GM12878 (cell line): ENCODE data around the gene GPR137B. TPM values are rescaled to one million over a fixed set of nuclear protein-coding genes. Genes with fewer than 3 reads are reported as not detected.

Experiments
- ATAC-seq: fragments of 200-7000 bp; cut with Tn5 transposase; 3 replicates; pipeline ENCODE4 v1.9.1; 2020; ENCODE audit warnings: mild to moderate bottlenecking, moderate library complexity
- BruUV-seq: library from RNA; stranded (reverse); fragments of 400-500 nt; replicated peaks from 2 replicates; lab custom pipeline; 2021; lab: Mats Ljungman, UMichigan
- CTCF ChIA-PET: fragments of 300-600 bp; sonication (Branson Sonifier 250); formaldehyde crosslinking; extraction: SDS; loops from one replicate; lab custom pipeline; 2021; ENCODE audit warnings: inconsistent platforms; lab: Yijun Ruan, JAX
- POLR2A ChIA-PET: fragments of 350-600 bp; formaldehyde crosslinking; extraction: SDS; loops from one replicate; lab custom pipeline; 2021; ENCODE audit warnings: inconsistent platforms; lab: Charles Lee
- RAD21 ChIA-PET: fragments of 300-600 bp; sonication (Branson Sonifier 250); formaldehyde crosslinking; loops from one replicate; lab custom pipeline; 2023; ENCODE audit warnings: antibody characterized with exemption; ENCODE audit not compliant: unreplicated experiment; lab: Charles Lee
- SMC1A ChIA-PET: fragments of 300-600 bp; sonication (Branson Sonifier 250); formaldehyde crosslinking; loops from one replicate; lab custom pipeline; 2023; ENCODE audit not compliant: unreplicated experiment, uncharacterized antibody; lab: Charles Lee
- DNase-seq: peaks from one replicate; pipeline ENCODE4 v3.0.0-alpha.2; 2011; ENCODE audit warnings: low read depth, low spot score
- FAIRE-seq: peaks from 3 replicates; lab custom pipeline; 2011; peaks lifted over from hg19 to GRCh38; lab: Jason Lieb, UNC
- H2AFZ ChIP-seq: 2 replicates; pipeline ENCODE4 v1.6.0; 2011; ENCODE audit warnings: low read depth, low read length, control low read depth; ENCODE audit not compliant: control insufficient read depth
- H3K27ac ChIP-seq: 2 replicates; pipeline ENCODE4 v1.5.1; 2011; ENCODE audit warnings: control low read depth; ENCODE audit not compliant: control insufficient read depth, insufficient read depth
- H3K27me3 ChIP-seq, 2 experiments: replicated peaks in 1 of 2; 2 replicates each; pipeline versions ENCODE4 v1.6.0 to v1.6.1; 2011; ENCODE audit warnings: low read length in 1 of 2; ENCODE audit not compliant: control insufficient read depth in 2 of 2, insufficient read depth in 2 of 2
- H3K36me3 ChIP-seq, 2 experiments: 2 replicates each; pipeline ENCODE4 v1.5.1; 2011; ENCODE audit warnings: low read length in 1 of 2; ENCODE audit not compliant: control insufficient read depth in 2 of 2, insufficient read depth in 2 of 2
- H3K4me1 ChIP-seq: 2 replicates; pipeline ENCODE4 v1.6.1; 2011; ENCODE audit warnings: mild to moderate bottlenecking, low read length, moderate library complexity, mixed read lengths; ENCODE audit not compliant: control insufficient read depth, insufficient read depth
- H3K4me2 ChIP-seq: 2 replicates; pipeline ENCODE4 v1.6.0; 2011; ENCODE audit warnings: control low read depth; ENCODE audit not compliant: control insufficient read depth, insufficient read depth
- H3K4me3 ChIP-seq: fragments of 200-600 bp; sonication (generic); 2 replicates; pipeline ENCODE4 v1.5.1; 2016
- H3K79me2 ChIP-seq: 2 replicates; pipeline ENCODE4 v1.6.0; 2011; ENCODE audit warnings: low read length; ENCODE audit not compliant: control insufficient read depth, insufficient read depth
- H3K9ac ChIP-seq: 2 replicates; pipeline ENCODE4 v1.8.0; 2011; ENCODE audit warnings: low read length, control low read depth, mixed read lengths; ENCODE audit not compliant: control insufficient read depth, insufficient read depth
- H3K9me3 ChIP-seq: replicated peaks from 3 replicates; pipeline ENCODE4 v1.5.1; 2011; ENCODE audit warnings: mild to moderate bottlenecking, low read length; ENCODE audit not compliant: control insufficient read depth, insufficient read depth
- H4K20me1 ChIP-seq: 2 replicates; pipeline ENCODE4 v1.6.0; 2011; ENCODE audit not compliant: control insufficient read depth, insufficient read depth
- BACH1 ChIP-seq: fragments of 450-650 bp; IDR thresholded peaks from 2 replicates; pipeline ENCODE4 v1.6.1; 2017; ENCODE audit warnings: mild to moderate bottlenecking, borderline replicate concordance
- FOXM1 ChIP-seq: IDR thresholded peaks from 2 replicates; pipeline ENCODE4 v1.6.1; 2012; ENCODE audit warnings: low read depth, mild to moderate bottlenecking, inconsistent platforms, low read length, moderate library complexity
- IKZF2 ChIP-seq, 2 experiments: fragments of 450-650 bp; IDR thresholded peaks; 2 replicates each; pipeline ENCODE4 v1.6.1; 2017; ENCODE audit warnings: mild to moderate bottlenecking in 2 of 2, moderate library complexity in 2 of 2
- MXI1 ChIP-seq: fragments of 150-350 bp; IDR thresholded peaks from 2 replicates; pipeline ENCODE4 v1.6.1; 2011; ENCODE audit warnings: low read depth, mild to moderate bottlenecking, inconsistent platforms, low read length, improper control_type of control experiment
- MYC ChIP-seq: IDR thresholded peaks from 2 replicates; pipeline ENCODE4 v1.6.1; 2011; ENCODE audit warnings: mild to moderate bottlenecking, low read length, moderate library complexity, inconsistent platforms; ENCODE audit not compliant: insufficient read depth, insufficient replicate concordance, insufficient read length, severe bottlenecking
- SKIL ChIP-seq: fragments of 450-650 bp; IDR thresholded peaks from 2 replicates; pipeline ENCODE4 v1.6.1; 2017; ENCODE audit warnings: mild to moderate bottlenecking, low read depth, inconsistent platforms; ENCODE audit not compliant: poor library complexity, severe bottlenecking
- SMARCA5 ChIP-seq: fragments of 450-650 bp; IDR thresholded peaks from 2 replicates; pipeline ENCODE4 v1.6.1; 2017; ENCODE audit warnings: mild to moderate bottlenecking
- SRF ChIP-seq, 2 experiments: IDR thresholded peaks; 2 replicates each; pipeline ENCODE4 v1.6.1; 2011; ENCODE audit warnings: low read depth in 2 of 2, low read length in 2 of 2, mild to moderate bottlenecking in 1 of 2, moderate library complexity in 1 of 2
- YY1 ChIP-seq: IDR thresholded peaks from 2 replicates; pipeline ENCODE4 v1.6.1; 2011; ENCODE audit warnings: low read depth, mild to moderate bottlenecking, low read length
- ZBED1 ChIP-seq: IDR thresholded peaks from 2 replicates; pipeline ENCODE4 v1.6.1; 2016; ENCODE audit warnings: borderline replicate concordance
- ZBTB33 ChIP-seq: fragments of 450-650 bp; IDR thresholded peaks from 2 replicates; pipeline ENCODE4 v1.6.1; 2017; ENCODE audit warnings: mild to moderate bottlenecking
- ZNF217 ChIP-seq: fragments of 450-650 bp; IDR thresholded peaks from 2 replicates; pipeline ENCODE4 v1.6.1; 2017; ENCODE audit warnings: antibody characterized with exemption, mild to moderate bottlenecking
- ZZZ3 ChIP-seq: IDR thresholded peaks from 2 replicates; pipeline ENCODE4 v1.6.1; 2011; ENCODE audit warnings: low read depth; ENCODE audit not compliant: control insufficient read depth, insufficient read length
- WGBS: methylation state at CpG from one replicate; pipeline ENCODE4 v1.1.6; 2016; ENCODE audit warnings: low lambda C conversion rate; ENCODE audit not compliant: insufficient replicate concordance, insufficient coverage; ENCODE audit errors: missing lambda C conversion rate; 5-methylcytosine and 5-hydroxymethylcytosine counted together
- in situ Hi-C: fragments of 300-500 bp; cut with MboI; formaldehyde crosslinking; loops from 9 replicates; pipeline ENCODE4 v1.14.3; 2018; ENCODE audit warnings: mixed read lengths
- intact Hi-C: fragments of 100-400 bp; cut with micrococcal nuclease; formaldehyde crosslinking; loops from one replicate; pipeline ENCODE4 v1.14.2; 2022; ENCODE audit not compliant: unreplicated experiment
- polyA plus RNA-seq, 11 experiments: library from polyadenylated mRNA; depleted of rRNA in 4 of 11; unstranded in 6 of 11; stranded (reverse) in 5 of 11; fragments of >200 nt; fragmentation: Nextera tagmentation in 4 of 11; fragmentation: Illumina TruSeq in 1 of 11; extraction: Ambion mirVana in 4 of 11; extraction: Trizol in 1 of 11; gene quantifications; 1 replicate in 1 of 11; 2 replicates in 10 of 11; pipeline versions ENCODE4 v1.2.1 to v1.2.3, GENCODE V29; 2011 to 2016; ENCODE audit warnings: inconsistent platforms in 2 of 11, missing spikeins in 2 of 11, low read depth in 1 of 11
- total RNA-seq, 4 experiments: library from RNA; depleted of rRNA in 3 of 4; stranded (reverse); fragments of >200 nt in 3 of 4; fragmentation: Illumina TruSeq in 1 of 4; extraction: Trizol in 1 of 4; gene quantifications; 2 replicates each; pipeline versions ENCODE4 v1.2.1 to v1.2.3, GENCODE V29; 2013 to 2021

Gene GPR137B
- total and polyA plus RNA-seq, 10 of the 15 experiments (the other 5 are each of a cell fraction or from before 2014, with no cell fraction given), result 5.4 to 20.8 (median 12.5) TPM

- peaks cover 11% of the 10 kb centered on the region; the same call in 1 of the 2 replicates for H3K4me1 ChIP-seq
- no peak overlapping the region for H3K27ac ChIP-seq
- no peak for TF ChIP-seq IKZF2 (IDR thresholded peaks at IDR 0.05)
- TF ChIP-seq SRF (IDR thresholded peaks at IDR 0.05; ENCODE audit: low read depth in 2 of 2, low read length in 2 of 2), result no peak
- no peak for TF ChIP-seq ZNF217
- no peak for TF ChIP-seq ZZZ3
- TF ChIP-seq ZBTB33, result no peak
- TF ChIP-seq SMARCA5, result no peak
- TF ChIP-seq BACH1, result no peak
- TF ChIP-seq ZBED1, result no peak
- TF ChIP-seq FOXM1, result no peak
- TF ChIP-seq YY1, result no peak
- TF ChIP-seq MXI1, result no peak
- TF ChIP-seq MYC, result no peak
- no peak for TF ChIP-seq SKIL
- RAD21 ChIA-PET, result no interaction called here
- H4K20me1 ChIP-seq, result no peaks in the 10 kb centered on the region; the same call in 1 of the 2 replicates
- no peak overlapping the region for H3K4me2 ChIP-seq
- H3K4me3 ChIP-seq, result no peak overlapping the region
- intact Hi-C loops, result no loop called here
- FAIRE-seq, result no peak
- CTCF ChIA-PET, result interaction anchor here (1.0 to 1.2 kb wide), 2 partner anchors 9 to 21 kb away, joined by 4 to 6 read pairs; no protein-coding TSS in a partner anchor
- no TSS peak for BruUV-seq
- in situ Hi-C loops, result no loop called here
- no peaks in the 10 kb centered on the region for H3K27me3 ChIP-seq
- ATAC-seq, result no peak
- no peaks in the 10 kb centered on the region; the same call in 2 of the 3 replicates for H3K9me3 ChIP-seq
- SMC1A ChIA-PET, result interaction anchor here (1.0 to 1.7 kb wide), 3 partner anchors 10 to 28 kb away, joined by 3 to 7 read pairs (median 4); no protein-coding TSS in a partner anchor
- no peak overlapping the region for H2AFZ ChIP-seq
- POLR2A ChIA-PET, result interaction anchor here (1.4 to 2.7 kb wide), 2 partner anchors 10 to 23 kb away, joined by 3 to 6 read pairs; no protein-coding TSS in a partner anchor
- no peak for DNase-seq
- 0% methylated on average over 1 of the region's 1 CpG for WGBS
- no peaks in the 10 kb centered on the region for H3K36me3 ChIP-seq
- no peaks in the 10 kb centered on the region for H3K79me2 ChIP-seq
- H3K9ac ChIP-seq, result no peak overlapping the region
These were observed 8.5 kb upstream of the GPR137B start for GRCh38 chr1:236133802-236134201.
